Loucy (cell line): ENCODE data around the gene CD7.

Experiments
- EZH2phosphoT487 ChIP-seq: fragments of 200-600 bp; IDR thresholded peaks from 2 replicates; pipeline ENCODE4 v1.6.1; 2018; ENCODE audit warnings: antibody characterized with exemption, mild to moderate bottlenecking, moderate library complexity, borderline replicate concordance
- TF ChIP-seq, protein P1 (sequence below): fragments of 200-600 bp; sonication (generic); conservative IDR thresholded peaks from 2 replicates; pipeline ENCODE4 v1.5.1; 2014; ENCODE audit warnings: mild to moderate bottlenecking, antibody characterized with exemption, low read length

DNA sequence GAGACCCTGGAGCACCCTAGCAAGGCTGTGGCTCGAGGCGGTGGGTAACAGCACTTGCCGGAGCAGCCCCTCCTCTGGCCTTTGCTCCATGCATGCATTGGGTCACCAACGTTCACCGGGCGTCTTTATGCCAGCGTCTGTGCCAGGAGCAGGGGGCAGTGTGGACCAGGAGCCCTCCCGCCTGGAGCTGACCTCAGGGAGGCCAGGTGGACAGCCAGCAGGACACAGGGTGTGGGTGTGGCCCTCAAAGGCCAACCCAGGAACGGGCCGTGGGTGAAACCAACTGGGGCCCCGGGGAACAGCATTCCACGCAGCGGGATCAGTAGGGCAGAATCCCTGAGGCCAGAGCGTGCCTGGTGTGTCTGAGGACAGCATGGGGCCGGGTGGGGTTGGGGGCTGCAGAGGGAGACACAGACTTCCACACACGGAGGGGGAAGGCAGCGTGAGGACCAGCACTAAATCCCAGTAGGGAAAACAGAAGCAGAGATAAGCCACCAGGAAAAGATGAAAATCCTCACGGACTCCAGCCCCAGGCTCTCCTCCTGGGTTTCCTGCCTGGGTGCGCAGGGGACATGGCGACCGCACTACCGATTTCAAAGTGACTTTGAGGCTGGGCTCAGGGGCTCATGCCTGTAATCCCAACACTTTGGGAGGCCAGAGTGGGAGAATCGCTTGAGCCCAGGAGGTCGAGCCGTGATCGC is 2.9 kb upstream of the CD7 start:
- TF ChIP-seq EZH2phosphoT487: no peak
- TF ChIP-seq, protein P1, sequence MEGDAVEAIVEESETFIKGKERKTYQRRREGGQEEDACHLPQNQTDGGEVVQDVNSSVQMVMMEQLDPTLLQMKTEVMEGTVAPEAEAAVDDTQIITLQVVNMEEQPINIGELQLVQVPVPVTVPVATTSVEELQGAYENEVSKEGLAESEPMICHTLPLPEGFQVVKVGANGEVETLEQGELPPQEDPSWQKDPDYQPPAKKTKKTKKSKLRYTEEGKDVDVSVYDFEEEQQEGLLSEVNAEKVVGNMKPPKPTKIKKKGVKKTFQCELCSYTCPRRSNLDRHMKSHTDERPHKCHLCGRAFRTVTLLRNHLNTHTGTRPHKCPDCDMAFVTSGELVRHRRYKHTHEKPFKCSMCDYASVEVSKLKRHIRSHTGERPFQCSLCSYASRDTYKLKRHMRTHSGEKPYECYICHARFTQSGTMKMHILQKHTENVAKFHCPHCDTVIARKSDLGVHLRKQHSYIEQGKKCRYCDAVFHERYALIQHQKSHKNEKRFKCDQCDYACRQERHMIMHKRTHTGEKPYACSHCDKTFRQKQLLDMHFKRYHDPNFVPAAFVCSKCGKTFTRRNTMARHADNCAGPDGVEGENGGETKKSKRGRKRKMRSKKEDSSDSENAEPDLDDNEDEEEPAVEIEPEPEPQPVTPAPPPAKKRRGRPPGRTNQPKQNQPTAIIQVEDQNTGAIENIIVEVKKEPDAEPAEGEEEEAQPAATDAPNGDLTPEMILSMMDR: no peak
